ENCODE results near the gene ZDHHC8. TPM values are rescaled to one million over a fixed set of nuclear protein-coding genes. Genes with fewer than 3 reads are reported as not detected.

The ZDHHC8 gene
- total and polyA plus RNA-seq, 2 experiments from 2014 or later, result 30.3 to 53.4 TPM

DNA sequence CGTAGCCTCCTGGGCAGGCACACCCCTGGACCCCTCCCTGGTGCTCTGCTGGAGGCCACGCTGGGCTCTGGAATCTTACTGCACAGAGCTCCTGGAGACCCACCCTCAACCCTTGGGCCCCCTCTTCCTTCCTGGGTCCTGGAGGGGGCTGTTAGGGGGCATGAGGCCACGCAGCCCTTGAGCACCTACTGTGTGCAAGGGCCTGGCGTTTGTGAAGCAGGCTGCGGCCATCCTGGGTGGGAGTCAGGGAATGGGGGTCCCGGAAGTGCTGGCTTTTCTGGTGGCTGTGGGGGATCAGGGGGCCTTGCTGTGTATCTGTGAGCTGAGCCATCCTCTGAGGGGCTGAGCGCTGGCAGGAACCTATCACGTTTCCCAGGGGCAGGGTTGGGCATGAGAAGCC is 60.2 kb downstream of the ZDHHC8 start:
- no peaks in the 10 kb centered on the region for H3K4me1 ChIP-seq (ENCODE audit: low read depth)
- no peak overlapping the region for H3K27ac ChIP-seq
- H3K36me3 ChIP-seq, result no peaks in the 10 kb centered on the region
- H3K9me3 ChIP-seq (ENCODE audit: low read depth), result no peaks in the 10 kb centered on the region
- H3K27me3 ChIP-seq, result no peaks in the 10 kb centered on the region
- H3K4me3 ChIP-seq, result no peak overlapping the region
- no peak for DNase-seq (ENCODE audit: low read depth in 1 of 2, low spot score in 1 of 2)
- TF ChIP-seq CTCF (IDR thresholded peaks at IDR 0.05; ENCODE audit: low read depth, low read length), result no peak

- H3K4me1 ChIP-seq (ENCODE audit: low read depth), result no peaks in the 10 kb centered on the region
- H3K27ac ChIP-seq, result no peak overlapping the region
- no peak for DNase-seq (ENCODE audit: low read depth in 1 of 2, low spot score in 1 of 2)
- no peak overlapping the region for H3K4me3 ChIP-seq
- TF ChIP-seq CTCF (IDR thresholded peaks at IDR 0.05; ENCODE audit: low read depth, low read length), result no peak
- no peaks in the 10 kb centered on the region for H3K27me3 ChIP-seq
- no peaks in the 10 kb centered on the region for H3K36me3 ChIP-seq
- no peaks in the 10 kb centered on the region for H3K9me3 ChIP-seq (ENCODE audit: low read depth)
These were observed 60.8 kb downstream of the ZDHHC8 start for GRCh38 chr22:20192293-20192971.

- Histone ChIP-seq H3K27me3 (no peaks in the 10 kb centered on the region), H3K4me3 (no peak overlapping the region)
- no peak for DNase-seq (ENCODE audit: low read depth in 1 of 2, low spot score in 1 of 2)
These were observed 61.6 kb downstream of the ZDHHC8 start for GRCh38 chr22:20192972-20193760.

GRCh38 chr22:20193761-20194494 is 62.3 kb downstream of the ZDHHC8 start:
- Histone ChIP-seq H3K4me3 (no peak overlapping the region), H3K27me3 (no peaks in the 10 kb centered on the region), H3K27ac (no peak overlapping the region), H3K36me3 (no peaks in the 10 kb centered on the region), H3K9me3 (ENCODE audit: low read depth) (no peaks in the 10 kb centered on the region), H3K4me1 (ENCODE audit: low read depth) (no peaks in the 10 kb centered on the region)
- TF ChIP-seq CTCF (IDR thresholded peaks at IDR 0.05; ENCODE audit: low read depth, low read length), result no peak
- DNase-seq (ENCODE audit: low read depth in 1 of 2, low spot score in 1 of 2), result no peak

More at GRCh38 chr22:20192972-20193760, 61.6 kb downstream of the ZDHHC8 start:
- no peaks in the 10 kb centered on the region for H3K9me3 ChIP-seq (ENCODE audit: low read depth)
- no peaks in the 10 kb centered on the region for H3K36me3 ChIP-seq
- no peak overlapping the region for H3K27ac ChIP-seq
- H3K4me1 ChIP-seq (ENCODE audit: low read depth), result no peaks in the 10 kb centered on the region
- no peak for TF ChIP-seq CTCF (IDR thresholded peaks at IDR 0.05; ENCODE audit: low read depth, low read length)

DNA sequence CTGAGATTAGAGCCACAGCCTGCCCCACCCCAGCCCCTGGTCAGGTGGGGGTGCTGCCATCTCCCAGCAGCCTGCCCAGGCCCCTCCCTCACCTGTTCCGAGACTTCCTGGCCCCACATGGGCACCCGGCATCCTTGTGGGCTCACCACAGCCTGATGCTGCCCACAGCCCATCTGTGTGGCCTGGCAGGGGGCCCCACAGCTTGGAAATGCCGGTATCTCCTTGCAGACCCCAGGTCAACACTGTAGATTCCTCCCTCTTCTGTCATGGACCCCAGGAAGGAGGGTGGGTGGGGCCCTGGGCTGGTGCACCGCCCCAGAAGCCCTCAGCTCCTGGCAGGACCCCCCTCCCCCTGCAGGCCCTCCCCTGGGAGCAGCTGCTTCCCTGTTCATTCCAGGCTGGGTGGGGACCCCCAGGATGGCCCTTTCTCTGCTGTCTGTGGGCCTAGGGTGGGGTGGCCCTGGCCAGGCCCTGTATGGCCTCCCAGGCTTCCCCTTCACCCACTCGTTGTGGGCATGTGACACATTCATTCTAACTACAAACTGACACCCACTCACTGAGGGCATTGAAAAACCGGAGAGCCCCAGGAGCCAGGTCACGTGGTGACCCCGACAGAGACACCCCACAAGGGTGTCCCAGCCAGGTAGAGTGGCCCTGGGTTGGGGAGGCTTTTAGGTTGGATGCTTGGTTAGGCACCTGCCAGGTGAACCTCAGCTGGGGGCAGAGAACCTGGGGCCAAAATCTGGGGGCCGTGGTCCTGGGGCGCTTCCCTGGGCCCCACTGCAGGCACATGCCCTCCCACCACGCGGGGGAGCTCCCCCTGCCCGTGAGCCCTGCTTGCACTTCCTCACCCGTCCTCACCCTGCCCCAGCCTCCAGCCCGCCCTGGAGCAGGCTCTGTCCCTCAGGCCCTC is 63.3 kb downstream of the ZDHHC8 start:
- H3K27me3 ChIP-seq, result peaks cover 6% of the 10 kb centered on the region
- no peak overlapping the region for H3K4me3 ChIP-seq
- no peak for DNase-seq (ENCODE audit: low read depth in 1 of 2, low spot score in 1 of 2)
- no peak overlapping the region for H3K27ac ChIP-seq
- H3K9me3 ChIP-seq (ENCODE audit: low read depth), result no peaks in the 10 kb centered on the region
- H3K36me3 ChIP-seq, result no peaks in the 10 kb centered on the region
- TF ChIP-seq CTCF (IDR thresholded peaks at IDR 0.05; ENCODE audit: low read depth, low read length), result no peak
- H3K4me1 ChIP-seq (ENCODE audit: low read depth), result no peaks in the 10 kb centered on the region
